GM12878 (cell line): Measurements from ENCODE around the gene TBC1D1. TPM values are rescaled to one million over a fixed set of nuclear protein-coding genes. Genes with fewer than 3 reads are reported as not detected.
A peak's percentile ranks its signal among the peaks of the same experiment; 100 is the strongest.

ENCODE experiments used
- ATAC-seq: fragments of 200-7000 bp; cut with Tn5 transposase; 3 replicates; pipeline ENCODE4 v1.9.1; 2020; ENCODE audit warnings: mild to moderate bottlenecking, moderate library complexity
- BruUV-seq: library from RNA; stranded (reverse); fragments of 400-500 nt; replicated peaks from 2 replicates; lab custom pipeline; 2021; lab: Mats Ljungman, UMichigan
- CTCF ChIA-PET: fragments of 300-600 bp; sonication (Branson Sonifier 250); formaldehyde crosslinking; extraction: SDS; loops from one replicate; lab custom pipeline; 2021; ENCODE audit warnings: inconsistent platforms; lab: Yijun Ruan, JAX
- POLR2A ChIA-PET: fragments of 350-600 bp; formaldehyde crosslinking; extraction: SDS; loops from one replicate; lab custom pipeline; 2021; ENCODE audit warnings: inconsistent platforms; lab: Charles Lee
- RAD21 ChIA-PET: fragments of 300-600 bp; sonication (Branson Sonifier 250); formaldehyde crosslinking; loops from one replicate; lab custom pipeline; 2023; ENCODE audit warnings: antibody characterized with exemption; ENCODE audit not compliant: unreplicated experiment; lab: Charles Lee
- SMC1A ChIA-PET: fragments of 300-600 bp; sonication (Branson Sonifier 250); formaldehyde crosslinking; loops from one replicate; lab custom pipeline; 2023; ENCODE audit not compliant: unreplicated experiment, uncharacterized antibody; lab: Charles Lee
- DNase-seq: peaks from one replicate; pipeline ENCODE4 v3.0.0-alpha.2; 2011; ENCODE audit warnings: low read depth, low spot score
- FAIRE-seq: peaks from 3 replicates; lab custom pipeline; 2011; peaks lifted over from hg19 to GRCh38; lab: Jason Lieb, UNC
- H2AFZ ChIP-seq: 2 replicates; pipeline ENCODE4 v1.6.0; 2011; ENCODE audit warnings: low read depth, low read length, control low read depth; ENCODE audit not compliant: control insufficient read depth
- H3K27ac ChIP-seq: 2 replicates; pipeline ENCODE4 v1.5.1; 2011; ENCODE audit warnings: control low read depth; ENCODE audit not compliant: control insufficient read depth, insufficient read depth
- H3K27me3 ChIP-seq, 2 experiments: replicated peaks in 1 of 2; 2 replicates each; pipeline versions ENCODE4 v1.6.0 to v1.6.1; 2011; ENCODE audit warnings: low read length in 1 of 2; ENCODE audit not compliant: control insufficient read depth in 2 of 2, insufficient read depth in 2 of 2
- H3K36me3 ChIP-seq, 2 experiments: 2 replicates each; pipeline ENCODE4 v1.5.1; 2011; ENCODE audit warnings: low read length in 1 of 2; ENCODE audit not compliant: control insufficient read depth in 2 of 2, insufficient read depth in 2 of 2
- H3K4me1 ChIP-seq: 2 replicates; pipeline ENCODE4 v1.6.1; 2011; ENCODE audit warnings: mild to moderate bottlenecking, low read length, moderate library complexity, mixed read lengths; ENCODE audit not compliant: control insufficient read depth, insufficient read depth
- H3K4me2 ChIP-seq: 2 replicates; pipeline ENCODE4 v1.6.0; 2011; ENCODE audit warnings: control low read depth; ENCODE audit not compliant: control insufficient read depth, insufficient read depth
- H3K4me3 ChIP-seq: fragments of 200-600 bp; sonication (generic); 2 replicates; pipeline ENCODE4 v1.5.1; 2016
- H3K79me2 ChIP-seq: 2 replicates; pipeline ENCODE4 v1.6.0; 2011; ENCODE audit warnings: low read length; ENCODE audit not compliant: control insufficient read depth, insufficient read depth
- H3K9ac ChIP-seq: 2 replicates; pipeline ENCODE4 v1.8.0; 2011; ENCODE audit warnings: low read length, control low read depth, mixed read lengths; ENCODE audit not compliant: control insufficient read depth, insufficient read depth
- H3K9me3 ChIP-seq: replicated peaks from 3 replicates; pipeline ENCODE4 v1.5.1; 2011; ENCODE audit warnings: mild to moderate bottlenecking, low read length; ENCODE audit not compliant: control insufficient read depth, insufficient read depth
- H4K20me1 ChIP-seq: 2 replicates; pipeline ENCODE4 v1.6.0; 2011; ENCODE audit not compliant: control insufficient read depth, insufficient read depth
- CBX5 ChIP-seq: sonication (generic); IDR thresholded peaks from 2 replicates; pipeline ENCODE4 v1.6.1; 2016; ENCODE audit warnings: low read depth, moderate library complexity, mild to moderate bottlenecking, inconsistent platforms
- DPF2 ChIP-seq: fragments of 450-650 bp; IDR thresholded peaks from 2 replicates; pipeline ENCODE4 v1.6.1; 2017; ENCODE audit warnings: mild to moderate bottlenecking
- NR2C2 ChIP-seq: IDR thresholded peaks from 2 replicates; pipeline ENCODE4 v1.6.1; 2011; ENCODE audit warnings: borderline replicate concordance, low read depth; ENCODE audit not compliant: control insufficient read depth, insufficient read length
- NRF1 ChIP-seq: conservative IDR thresholded peaks from 2 replicates; pipeline ENCODE4 v1.6.1; 2011; ENCODE audit warnings: mild to moderate bottlenecking, low read depth, low read length, improper control_type of control experiment
- RELA ChIP-seq: fragments of 450-650 bp; IDR thresholded peaks from 2 replicates; pipeline ENCODE4 v1.8.0; 2014; ENCODE audit warnings: borderline replicate concordance; ENCODE audit not compliant: partially characterized antibody
- ZNF384 ChIP-seq: IDR thresholded peaks from 2 replicates; pipeline ENCODE4 v1.6.1; 2012; ENCODE audit warnings: low read depth, mild to moderate bottlenecking, low read length, improper control_type of control experiment, borderline replicate concordance
- WGBS: methylation state at CpG from one replicate; pipeline ENCODE4 v1.1.6; 2016; ENCODE audit warnings: low lambda C conversion rate; ENCODE audit not compliant: insufficient replicate concordance, insufficient coverage; ENCODE audit errors: missing lambda C conversion rate; 5-methylcytosine and 5-hydroxymethylcytosine counted together
- in situ Hi-C: fragments of 300-500 bp; cut with MboI; formaldehyde crosslinking; loops from 9 replicates; pipeline ENCODE4 v1.14.3; 2018; ENCODE audit warnings: mixed read lengths
- intact Hi-C: fragments of 100-400 bp; cut with micrococcal nuclease; formaldehyde crosslinking; loops from one replicate; pipeline ENCODE4 v1.14.2; 2022; ENCODE audit not compliant: unreplicated experiment
- polyA plus RNA-seq, 11 experiments: library from polyadenylated mRNA; depleted of rRNA in 4 of 11; unstranded in 6 of 11; stranded (reverse) in 5 of 11; fragments of >200 nt; fragmentation: Nextera tagmentation in 4 of 11; fragmentation: Illumina TruSeq in 1 of 11; extraction: Ambion mirVana in 4 of 11; extraction: Trizol in 1 of 11; gene quantifications; 1 replicate in 1 of 11; 2 replicates in 10 of 11; pipeline versions ENCODE4 v1.2.1 to v1.2.3, GENCODE V29; 2011 to 2016; ENCODE audit warnings: inconsistent platforms in 2 of 11, missing spikeins in 2 of 11, low read depth in 1 of 11
- total RNA-seq, 4 experiments: library from RNA; depleted of rRNA in 3 of 4; stranded (reverse); fragments of >200 nt in 3 of 4; fragmentation: Illumina TruSeq in 1 of 4; extraction: Trizol in 1 of 4; gene quantifications; 2 replicates each; pipeline versions ENCODE4 v1.2.1 to v1.2.3, GENCODE V29; 2013 to 2021
- TF ChIP-seq, protein P1 (sequence below): fragments of 450-650 bp; IDR thresholded peaks from 2 replicates; pipeline ENCODE4 v1.6.1; 2017; ENCODE audit warnings: mild to moderate bottlenecking, moderate library complexity
- TF ChIP-seq, protein P2 (sequence below): fragments of 150-350 bp; IDR thresholded peaks from 2 replicates; pipeline ENCODE4 v1.6.1; 2014; ENCODE audit warnings: mild to moderate bottlenecking, low read depth, low read length
- TF ChIP-seq, protein P3 (sequence below): IDR thresholded peaks from 2 replicates; pipeline ENCODE4 v1.6.1; 2011; ENCODE audit warnings: mild to moderate bottlenecking, low read depth, low read length, moderate library complexity; ENCODE audit not compliant: insufficient replicate concordance
- TF ChIP-seq, protein P4 (sequence below): IDR thresholded peaks from 2 replicates; pipeline ENCODE4 v1.6.1; 2011; ENCODE audit warnings: low read depth, mild to moderate bottlenecking, low read length, moderate library complexity, borderline replicate concordance; ENCODE audit errors: extremely low read depth

TBC1D1 gene
- total and polyA plus RNA-seq, 10 of the 15 experiments (the other 5 are each of a cell fraction or from before 2014, with no cell fraction given): 5.3 to 102 (median 57.8) TPM

DNA sequence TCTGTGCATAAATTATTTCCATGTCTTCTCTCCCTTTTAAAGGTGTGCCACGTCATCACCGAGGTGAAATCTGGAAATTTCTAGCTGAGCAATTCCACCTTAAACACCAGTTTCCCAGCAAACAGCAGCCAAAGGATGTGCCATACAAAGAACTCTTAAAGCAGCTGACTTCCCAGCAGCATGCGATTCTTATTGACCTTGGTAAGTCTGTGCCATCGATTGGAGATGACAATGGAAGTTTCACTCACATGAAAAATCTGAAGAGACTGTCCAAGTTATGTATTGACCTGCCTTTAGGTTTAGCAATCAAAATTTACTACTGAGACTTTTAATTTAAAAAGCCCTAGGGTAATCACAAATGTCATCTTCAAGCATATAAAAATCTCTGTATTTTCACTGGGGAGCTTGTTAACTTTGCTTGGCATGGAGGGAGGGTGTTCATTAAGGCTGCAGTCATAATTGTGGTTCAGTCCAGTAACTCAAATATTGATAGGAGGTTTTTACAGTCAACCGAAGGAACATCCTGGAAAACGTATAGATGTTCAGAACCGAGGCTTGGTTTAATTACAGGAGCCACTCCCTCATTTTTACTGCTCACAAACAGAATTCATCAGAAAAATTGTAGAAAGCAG is 212.2 kb downstream of the TBC1D1 start (continued):
- TF ChIP-seq, protein P1, sequence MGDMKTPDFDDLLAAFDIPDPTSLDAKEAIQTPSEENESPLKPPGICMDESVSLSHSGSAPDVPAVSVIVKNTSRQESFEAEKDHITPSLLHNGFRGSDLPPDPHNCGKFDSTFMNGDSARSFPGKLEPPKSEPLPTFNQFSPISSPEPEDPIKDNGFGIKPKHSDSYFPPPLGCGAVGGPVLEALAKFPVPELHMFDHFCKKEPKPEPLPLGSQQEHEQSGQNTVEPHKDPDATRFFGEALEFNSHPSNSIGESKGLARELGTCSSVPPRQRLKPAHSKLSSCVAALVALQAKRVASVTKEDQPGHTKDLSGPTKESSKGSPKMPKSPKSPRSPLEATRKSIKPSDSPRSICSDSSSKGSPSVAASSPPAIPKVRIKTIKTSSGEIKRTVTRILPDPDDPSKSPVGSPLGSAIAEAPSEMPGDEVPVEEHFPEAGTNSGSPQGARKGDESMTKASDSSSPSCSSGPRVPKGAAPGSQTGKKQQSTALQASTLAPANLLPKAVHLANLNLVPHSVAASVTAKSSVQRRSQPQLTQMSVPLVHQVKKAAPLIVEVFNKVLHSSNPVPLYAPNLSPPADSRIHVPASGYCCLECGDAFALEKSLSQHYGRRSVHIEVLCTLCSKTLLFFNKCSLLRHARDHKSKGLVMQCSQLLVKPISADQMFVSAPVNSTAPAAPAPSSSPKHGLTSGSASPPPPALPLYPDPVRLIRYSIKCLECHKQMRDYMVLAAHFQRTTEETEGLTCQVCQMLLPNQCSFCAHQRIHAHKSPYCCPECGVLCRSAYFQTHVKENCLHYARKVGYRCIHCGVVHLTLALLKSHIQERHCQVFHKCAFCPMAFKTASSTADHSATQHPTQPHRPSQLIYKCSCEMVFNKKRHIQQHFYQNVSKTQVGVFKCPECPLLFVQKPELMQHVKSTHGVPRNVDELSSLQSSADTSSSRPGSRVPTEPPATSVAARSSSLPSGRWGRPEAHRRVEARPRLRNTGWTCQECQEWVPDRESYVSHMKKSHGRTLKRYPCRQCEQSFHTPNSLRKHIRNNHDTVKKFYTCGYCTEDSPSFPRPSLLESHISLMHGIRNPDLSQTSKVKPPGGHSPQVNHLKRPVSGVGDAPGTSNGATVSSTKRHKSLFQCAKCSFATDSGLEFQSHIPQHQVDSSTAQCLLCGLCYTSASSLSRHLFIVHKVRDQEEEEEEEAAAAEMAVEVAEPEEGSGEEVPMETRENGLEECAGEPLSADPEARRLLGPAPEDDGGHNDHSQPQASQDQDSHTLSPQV: no peak
- TF ChIP-seq, protein P2, sequence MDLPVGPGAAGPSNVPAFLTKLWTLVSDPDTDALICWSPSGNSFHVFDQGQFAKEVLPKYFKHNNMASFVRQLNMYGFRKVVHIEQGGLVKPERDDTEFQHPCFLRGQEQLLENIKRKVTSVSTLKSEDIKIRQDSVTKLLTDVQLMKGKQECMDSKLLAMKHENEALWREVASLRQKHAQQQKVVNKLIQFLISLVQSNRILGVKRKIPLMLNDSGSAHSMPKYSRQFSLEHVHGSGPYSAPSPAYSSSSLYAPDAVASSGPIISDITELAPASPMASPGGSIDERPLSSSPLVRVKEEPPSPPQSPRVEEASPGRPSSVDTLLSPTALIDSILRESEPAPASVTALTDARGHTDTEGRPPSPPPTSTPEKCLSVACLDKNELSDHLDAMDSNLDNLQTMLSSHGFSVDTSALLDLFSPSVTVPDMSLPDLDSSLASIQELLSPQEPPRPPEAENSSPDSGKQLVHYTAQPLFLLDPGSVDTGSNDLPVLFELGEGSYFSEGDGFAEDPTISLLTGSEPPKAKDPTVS: no peak
- TF ChIP-seq, all 136 proteins: peak for 0

DNA sequence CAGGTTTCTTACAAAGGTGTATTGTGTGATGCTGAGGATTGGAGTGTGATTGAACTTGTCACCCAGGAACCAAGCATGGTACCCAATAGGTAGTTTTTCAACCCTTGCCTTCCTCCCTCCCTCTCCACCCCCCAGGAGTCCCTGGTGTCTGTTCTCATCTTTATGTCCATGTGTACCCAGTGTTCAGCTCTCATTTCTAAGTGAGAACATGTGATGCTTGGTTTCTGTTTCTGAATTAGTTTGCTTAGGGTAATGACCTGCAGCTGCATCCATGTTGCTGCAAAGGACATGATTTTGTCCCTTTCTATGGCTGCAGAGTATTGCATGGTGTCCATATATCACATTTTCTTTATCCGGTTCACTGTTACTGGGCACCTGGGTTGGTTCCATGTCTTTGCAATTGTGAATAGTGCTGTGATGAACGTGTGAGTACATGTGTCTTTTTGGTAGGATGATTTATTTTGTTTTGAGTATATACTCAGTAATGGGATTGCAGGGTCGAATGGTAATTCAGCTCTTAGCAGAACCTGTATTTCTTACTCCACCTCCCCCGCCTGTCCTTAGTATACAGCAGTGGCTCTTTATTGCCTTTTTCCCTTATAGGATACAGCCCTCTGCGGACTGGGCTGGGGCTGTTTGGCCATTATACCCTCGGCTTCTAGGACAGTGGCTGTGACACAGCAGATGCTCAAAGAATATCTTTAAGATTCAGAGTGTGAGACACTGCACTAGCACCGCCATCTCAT is 214.8 kb downstream of the TBC1D1 start:
- Histone ChIP-seq H3K4me3 (no peak overlapping the region), H3K27ac (peak overlapping the region; percentile 30), H3K27me3 (no peaks in the 10 kb centered on the region), H4K20me1 (no peaks in the 10 kb centered on the region), H3K4me1 (peaks cover 15% of the 10 kb centered on the region), H3K79me2 (no peaks in the 10 kb centered on the region), H3K9me3 (no peaks in the 10 kb centered on the region), H2AFZ (peak overlapping the region; percentile 28), H3K4me2 (no peak overlapping the region), H3K36me3 (peaks cover 10 to 27% of the 10 kb centered on the region in 2 experiments), H3K9ac (no peak overlapping the region)
- DNase-seq (peak; percentile 45), FAIRE-seq (peak; percentile 96), ATAC-seq (peak; percentile 92)
- 62% methylated on average over 7 of the region's 7 CpGs for WGBS
- SMC1A ChIA-PET: interaction anchor here (0.6 to 1.7 kb wide), 6 partner anchors 14 to 74 kb away, joined by 3 to 7 read pairs (median 4); no protein-coding TSS in a partner anchor
- RAD21 ChIA-PET: interaction anchor here (1.2 to 2.5 kb wide), 6 partner anchors 10 to 36 kb away, joined by 3 to 15 read pairs (median 4); no protein-coding TSS in a partner anchor
- intact Hi-C loops: no loop called here
- CTCF ChIA-PET: interaction anchor here (1.0 to 1.7 kb wide), 3 partner anchors 9 to 74 kb away, joined by 3 to 5 read pairs (median 3); no protein-coding TSS in a partner anchor
- POLR2A ChIA-PET: interaction anchor here (0.7 to 1.2 kb wide), 2 partner anchors 23 to 50 kb away, joined by 3 to 4 read pairs; no protein-coding TSS in a partner anchor
- no TSS peak for BruUV-seq
- in situ Hi-C loops: no loop called here
- no peak for TF ChIP-seq DPF2
- no peak for TF ChIP-seq NR2C2
- TF ChIP-seq RELA: no peak
- TF ChIP-seq ZNF384: no peak
- no peak for TF ChIP-seq NRF1
- TF ChIP-seq CBX5: no peak
- TF ChIP-seq, protein P3, sequence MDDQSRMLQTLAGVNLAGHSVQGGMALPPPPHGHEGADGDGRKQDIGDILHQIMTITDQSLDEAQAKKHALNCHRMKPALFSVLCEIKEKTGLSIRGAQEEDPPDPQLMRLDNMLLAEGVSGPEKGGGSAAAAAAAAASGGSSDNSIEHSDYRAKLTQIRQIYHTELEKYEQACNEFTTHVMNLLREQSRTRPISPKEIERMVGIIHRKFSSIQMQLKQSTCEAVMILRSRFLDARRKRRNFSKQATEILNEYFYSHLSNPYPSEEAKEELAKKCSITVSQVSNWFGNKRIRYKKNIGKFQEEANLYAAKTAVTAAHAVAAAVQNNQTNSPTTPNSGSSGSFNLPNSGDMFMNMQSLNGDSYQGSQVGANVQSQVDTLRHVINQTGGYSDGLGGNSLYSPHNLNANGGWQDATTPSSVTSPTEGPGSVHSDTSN: no peak
- TF ChIP-seq, protein P4, sequence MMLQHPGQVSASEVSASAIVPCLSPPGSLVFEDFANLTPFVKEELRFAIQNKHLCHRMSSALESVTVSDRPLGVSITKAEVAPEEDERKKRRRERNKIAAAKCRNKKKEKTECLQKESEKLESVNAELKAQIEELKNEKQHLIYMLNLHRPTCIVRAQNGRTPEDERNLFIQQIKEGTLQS: no peak
